Smooth muscle cell (in vitro differentiated cells): ENCODE results near the gene OPN4. TPM values are rescaled to one million over a fixed set of nuclear protein-coding genes. Genes with fewer than 3 reads are reported as not detected.

Source experiments
- DNase-seq: peaks from one replicate; lab custom pipeline; 2025; ENCODE audit not compliant: unreplicated experiment; lab: John Stamatoyannopoulos, UW
- H2AFZ ChIP-seq: fragments of 200-600 bp; sonication (generic); 2 replicates; pipeline ENCODE4 v1.6.0; 2016; ENCODE audit warnings: antibody characterized with exemption, low read depth, mild to moderate bottlenecking
- H3F3A ChIP-seq: fragments of 200-600 bp; sonication (generic); 2 replicates; pipeline ENCODE4 v1.6.0; 2017; ENCODE audit warnings: antibody characterized with exemption, low read depth
- H3K27ac ChIP-seq: fragments of 200-600 bp; sonication (generic); 2 replicates; pipeline ENCODE4 v1.5.1; 2016; ENCODE audit warnings: low read depth, mild to moderate bottlenecking
- H3K27me3 ChIP-seq: fragments of 200-600 bp; sonication (generic); 2 replicates; pipeline ENCODE4 v1.6.1; 2016; ENCODE audit warnings: low read depth, mild to moderate bottlenecking
- H3K36me3 ChIP-seq: fragments of 200-600 bp; sonication (generic); 2 replicates; pipeline ENCODE4 v1.5.1; 2016; ENCODE audit warnings: low read depth
- H3K4me1 ChIP-seq: fragments of 200-600 bp; sonication (generic); 2 replicates; pipeline ENCODE4 v1.5.1; 2016; ENCODE audit warnings: low read depth
- H3K4me2 ChIP-seq: fragments of 200-600 bp; sonication (generic); 2 replicates; pipeline ENCODE4 v1.6.0; 2016; ENCODE audit warnings: mild to moderate bottlenecking
- H3K4me3 ChIP-seq: fragments of 200-600 bp; sonication (generic); 2 replicates; pipeline ENCODE4 v1.5.1; 2016; ENCODE audit warnings: mild to moderate bottlenecking
- H3K79me2 ChIP-seq: fragments of 200-600 bp; sonication (generic); 2 replicates; pipeline ENCODE4 v1.6.0; 2016; ENCODE audit warnings: low read depth, mild to moderate bottlenecking
- H3K9ac ChIP-seq: fragments of 200-600 bp; sonication (generic); 2 replicates; pipeline ENCODE4 v1.6.0; 2016; ENCODE audit warnings: low read depth
- H3K9me3 ChIP-seq: fragments of 200-600 bp; sonication (generic); replicated peaks from 2 replicates; pipeline ENCODE4 v1.5.1; 2016; ENCODE audit warnings: low read depth
- H4K20me1 ChIP-seq: fragments of 200-600 bp; sonication (generic); 2 replicates; pipeline ENCODE4 v1.6.0; 2016; ENCODE audit warnings: low read depth
- CTCF ChIP-seq: fragments of 200-600 bp; sonication (generic); IDR thresholded peaks from 2 replicates; pipeline ENCODE4 v1.5.1; 2017; ENCODE audit warnings: borderline replicate concordance, mild to moderate bottlenecking, antibody characterized with exemption; ENCODE audit not compliant: insufficient read depth, poor library complexity, severe bottlenecking
- WGBS: methylation state at CpG from one replicate; pipeline ENCODE4 v1.1.7; 2016; ENCODE audit warnings: low lambda C conversion rate; 5-methylcytosine and 5-hydroxymethylcytosine counted together
- polyA plus RNA-seq: library from polyadenylated mRNA; unstranded; fragments of >200 nt; fragmentation: Nextera tagmentation; extraction: Ambion mirVana; gene quantifications from 2 replicates; pipeline ENCODE4 v1.2.1, GENCODE V29; 2016
- total RNA-seq: library from RNA; depleted of rRNA; stranded (reverse); fragments of >200 nt; gene quantifications from 2 replicates; pipeline ENCODE4 v1.2.3, GENCODE V29; 2014

The OPN4 gene
- total RNA-seq (not detected in 2 replicates), polyA plus RNA-seq (not detected in 2 replicates)

GRCh38 chr10:86654411-86655172, at the start of gene OPN4:
Gene OPN4, plus strand, starts transcription at chr10:86654547. Its CDS starts 237 bp downstream, at chr10:86654784.
- WGBS: 81% methylated on average over 16 of the region's 17 CpGs
- Histone ChIP-seq H3F3A (no peaks in the 10 kb centered on the region), H3K4me2 (no peak within 1 kb of the TSS), H3K27me3 (no peaks in the 10 kb centered on the region), H3K36me3 (no peaks in the 10 kb centered on the region), H2AFZ (no peak within 1 kb of the TSS), H4K20me1 (no peaks in the 10 kb centered on the region), H3K9me3 (no peaks in the 10 kb centered on the region), H3K79me2 (no peaks in the 10 kb centered on the region), H3K27ac (no peak within 1 kb of the TSS), H3K4me1 (peaks cover 5% of the 10 kb centered on the region), H3K9ac (no peak within 1 kb of the TSS), H3K4me3 (no peak within 1 kb of the TSS)
- no peak for DNase-seq
- TF ChIP-seq CTCF: no peak

GRCh38 chr10:86607674-86608073, 46.7 kb upstream of the OPN4 start:
- Histone ChIP-seq H3K4me2 (no peak overlapping the region), H2AFZ (no peak overlapping the region), H3K4me3 (no peak overlapping the region), H3F3A (no peaks in the 10 kb centered on the region), H3K36me3 (no peaks in the 10 kb centered on the region), H4K20me1 (no peaks in the 10 kb centered on the region), H3K79me2 (no peaks in the 10 kb centered on the region), H3K27ac (no peak overlapping the region), H3K27me3 (no peaks in the 10 kb centered on the region), H3K4me1 (no peaks in the 10 kb centered on the region), H3K9ac (no peak overlapping the region), H3K9me3 (no peaks in the 10 kb centered on the region)
- no peak for TF ChIP-seq CTCF
- no peak for DNase-seq

GRCh38 chr10:86609920-86610319, 44.4 kb upstream of the OPN4 start:
- Histone ChIP-seq H3K4me2 (no peak overlapping the region), H3K79me2 (no peaks in the 10 kb centered on the region), H3F3A (no peaks in the 10 kb centered on the region), H3K9ac (no peak overlapping the region), H3K36me3 (no peaks in the 10 kb centered on the region), H3K27me3 (no peaks in the 10 kb centered on the region), H3K27ac (no peak overlapping the region), H3K4me1 (no peaks in the 10 kb centered on the region), H3K4me3 (no peak overlapping the region), H2AFZ (no peak overlapping the region), H3K9me3 (no peaks in the 10 kb centered on the region), H4K20me1 (no peaks in the 10 kb centered on the region)
- TF ChIP-seq CTCF: no peak
- DNase-seq: no peak

- H3K79me2 ChIP-seq: no peaks in the 10 kb centered on the region
Observed at GRCh38 chr10:86611386-86611785, 43.0 kb upstream of the OPN4 start.

More at GRCh38 chr10:86611386-86611785, 43.0 kb upstream of the OPN4 start:
- no peak overlapping the region for H3K4me3 ChIP-seq
- H3K4me1 ChIP-seq: no peaks in the 10 kb centered on the region
- no peak for DNase-seq
- no peak for TF ChIP-seq CTCF
- H3K27ac ChIP-seq: no peak overlapping the region
- H3K36me3 ChIP-seq: no peaks in the 10 kb centered on the region
- H3K9me3 ChIP-seq: no peaks in the 10 kb centered on the region
- H4K20me1 ChIP-seq: no peaks in the 10 kb centered on the region
- H3F3A ChIP-seq: no peaks in the 10 kb centered on the region
- no peaks in the 10 kb centered on the region for H3K27me3 ChIP-seq
- no peak overlapping the region for H3K9ac ChIP-seq
- no peak overlapping the region for H2AFZ ChIP-seq
- WGBS: 65% methylated on average over 1 of the region's 1 CpG
- H3K4me2 ChIP-seq: no peak overlapping the region
